Measurements from ENCODE around the gene RAB10.
"Not testable (repeated sequence)": the region's sequence is repeated elsewhere in the genome, so short reads cannot be mapped to it uniquely, and the experiment has no call there.

RAB10 gene

DNA sequence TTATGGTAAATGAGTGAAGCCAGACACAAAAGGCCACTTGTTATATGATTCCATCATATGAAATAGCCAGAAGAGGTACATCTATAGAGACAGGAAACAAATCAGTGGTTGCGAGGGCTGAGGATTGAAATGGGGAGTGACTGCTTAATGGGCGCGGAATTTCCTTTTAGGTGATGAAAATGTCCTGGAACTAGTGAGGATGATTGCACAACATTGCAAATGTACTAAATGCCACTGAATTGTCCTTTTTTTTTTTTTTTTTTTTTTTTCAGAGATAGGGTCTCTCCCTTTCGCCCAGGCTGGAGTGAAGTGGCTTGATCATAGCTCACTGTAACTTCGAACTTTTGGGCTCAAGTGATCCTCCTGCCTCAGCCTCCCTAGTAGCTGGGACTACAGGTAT, 123.7 kb downstream of the RAB10 start:
- DNase-seq (ENCODE audit: low spot score) = no peak

DNA sequence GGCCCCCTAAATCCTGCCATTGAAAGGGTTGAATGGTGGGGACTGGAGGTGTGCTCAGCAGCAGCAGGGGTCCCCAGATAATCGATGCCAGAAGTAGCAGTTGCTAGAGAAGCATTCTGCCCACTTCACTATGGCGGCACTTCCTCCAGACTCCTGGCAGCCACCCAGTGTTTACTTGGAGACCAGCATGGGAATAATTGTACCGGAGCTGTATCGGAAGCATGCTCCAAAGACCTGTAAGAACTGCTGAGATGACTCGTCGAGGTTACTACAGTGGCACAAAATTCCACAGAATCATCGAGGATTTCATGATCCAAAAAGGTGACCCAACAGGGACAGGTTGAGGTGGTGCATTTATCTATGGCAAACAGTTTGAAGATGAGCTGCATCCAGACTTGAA, 128.0 kb downstream of the RAB10 start:
- no peak for DNase-seq (ENCODE audit: low spot score)

DNA sequence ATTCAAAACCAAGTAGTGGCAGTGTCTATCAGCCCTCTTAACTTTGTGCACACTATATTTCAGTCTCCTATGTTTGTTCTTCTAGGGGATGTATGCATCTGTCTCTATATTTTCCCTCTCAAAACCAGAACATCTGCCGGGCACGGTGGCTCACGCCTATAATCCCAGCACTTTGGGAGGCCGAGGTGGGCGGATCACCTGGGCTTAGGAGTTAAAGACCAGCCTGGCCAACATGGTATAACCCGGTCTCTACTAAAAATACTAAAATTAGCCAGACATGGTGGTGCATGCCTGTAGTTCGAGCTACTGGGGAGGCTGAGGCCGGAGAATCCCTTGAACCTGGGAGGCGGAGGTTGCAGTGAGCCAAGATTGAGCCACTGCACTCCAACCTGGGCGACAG, 129.1 kb downstream of the RAB10 start:
- DNase-seq (ENCODE audit: low spot score) = no peak

DNA sequence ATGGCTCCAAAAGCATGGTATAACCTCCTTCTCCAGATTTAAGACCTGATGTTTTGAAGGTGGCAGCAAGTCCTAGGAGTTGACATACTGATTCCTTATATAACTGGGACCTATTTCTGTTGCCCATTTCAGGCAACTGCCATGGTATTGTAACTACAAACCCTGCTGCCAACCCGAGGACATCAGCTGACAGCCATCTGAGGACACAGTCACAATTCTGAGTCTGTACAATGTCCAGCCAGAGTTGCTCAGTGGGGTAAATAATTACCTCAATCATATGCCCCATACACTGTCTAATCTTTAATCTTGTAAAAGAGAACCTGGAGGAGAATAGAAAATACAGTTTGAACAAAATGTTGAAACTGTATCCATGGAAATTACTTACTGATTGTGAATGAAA, 130.3 kb downstream of the RAB10 start:
- no peak for DNase-seq (ENCODE audit: low spot score)

DNA sequence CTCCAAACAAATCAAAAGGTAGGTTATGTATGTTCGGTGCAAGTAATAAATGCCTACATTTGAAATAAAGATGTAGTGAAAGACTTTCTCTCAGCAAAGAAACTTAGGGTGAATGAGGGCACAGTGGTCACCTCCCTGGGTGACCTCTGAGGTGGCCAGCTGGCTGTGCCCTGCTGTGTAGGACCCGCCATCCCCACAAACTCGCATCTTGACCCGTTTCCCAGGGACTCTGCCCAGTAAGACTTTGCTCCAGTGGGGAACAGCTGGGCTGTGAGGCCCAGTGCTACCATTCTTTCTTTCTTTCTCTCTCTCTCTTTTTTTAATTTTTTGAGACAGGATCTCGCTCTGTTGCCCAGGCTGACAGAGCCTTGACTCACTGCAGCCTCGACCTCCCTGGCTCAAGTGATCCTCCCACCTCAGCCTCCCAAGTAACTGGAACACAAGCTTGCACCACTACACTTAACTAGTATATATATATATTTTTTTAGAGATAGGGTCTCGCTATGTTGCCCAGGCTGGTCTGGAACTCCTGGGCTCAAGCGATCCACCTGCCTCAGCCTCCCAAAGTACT, 130.8 kb downstream of the RAB10 start:
- DNase-seq (ENCODE audit: low spot score) = no peak

DNA sequence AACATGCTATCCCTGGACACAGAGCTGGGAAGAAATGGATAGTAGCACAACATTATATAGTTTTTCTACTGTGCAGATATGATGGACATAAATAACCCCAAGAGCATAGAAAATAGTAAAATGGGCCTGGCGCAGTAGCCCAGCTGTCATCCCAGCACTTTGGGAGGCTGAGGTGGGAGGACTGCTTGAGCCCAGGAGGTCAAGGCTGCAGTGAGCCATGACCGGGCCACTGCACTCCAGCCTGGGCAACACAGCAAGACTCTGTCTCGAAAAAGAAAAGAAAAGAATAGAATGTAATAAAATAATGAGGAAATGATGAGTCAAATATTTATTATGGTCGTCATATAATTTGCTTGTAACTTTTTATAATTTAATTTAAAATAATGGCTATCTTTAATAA, 131.5 kb downstream of the RAB10 start:
- DNase-seq (ENCODE audit: low spot score) = no peak

DNA sequence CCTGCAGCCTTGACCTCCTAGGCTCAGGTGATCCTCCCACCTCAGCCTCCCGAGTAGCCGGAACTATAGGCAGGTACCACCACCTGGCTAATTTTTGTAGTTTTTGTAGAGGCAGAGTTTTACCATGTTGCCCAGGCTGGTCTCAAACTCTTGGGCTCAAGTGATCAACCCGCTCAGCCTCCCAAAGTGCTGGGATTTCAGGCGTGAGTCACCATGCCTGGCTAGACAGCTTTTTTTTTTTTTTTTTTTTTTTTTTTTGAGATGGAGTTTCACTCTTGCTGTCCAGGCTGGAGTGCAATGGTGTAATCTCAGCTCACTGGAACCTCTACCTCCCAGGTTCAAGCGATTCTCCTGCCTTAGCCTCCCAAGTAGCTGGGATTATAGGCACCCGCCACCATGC, 132.7 kb downstream of the RAB10 start:
- DNase-seq (ENCODE audit: low spot score) = not testable (repeated sequence)

DNA sequence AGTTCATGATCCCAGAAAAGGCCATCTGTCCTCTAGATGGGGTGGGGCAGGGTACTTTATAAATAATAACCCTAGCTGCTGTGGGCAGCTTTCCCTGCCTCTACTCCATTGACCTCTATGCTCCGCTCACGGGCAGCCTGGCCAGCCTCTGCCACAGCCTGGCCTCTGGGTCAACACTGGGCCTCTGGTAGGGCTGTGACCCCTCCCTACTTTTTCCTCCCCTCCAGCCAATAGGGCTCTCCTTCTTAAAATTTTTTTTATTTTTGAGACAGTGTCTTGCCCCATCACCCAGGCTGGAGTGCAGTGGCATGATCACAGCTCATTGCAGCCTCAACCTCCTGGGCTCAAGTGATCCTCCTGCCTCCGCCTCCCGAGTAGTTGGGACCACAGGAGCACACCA, 134.9 kb downstream of the RAB10 start:
- DNase-seq (ENCODE audit: low spot score) = no peak

DNA sequence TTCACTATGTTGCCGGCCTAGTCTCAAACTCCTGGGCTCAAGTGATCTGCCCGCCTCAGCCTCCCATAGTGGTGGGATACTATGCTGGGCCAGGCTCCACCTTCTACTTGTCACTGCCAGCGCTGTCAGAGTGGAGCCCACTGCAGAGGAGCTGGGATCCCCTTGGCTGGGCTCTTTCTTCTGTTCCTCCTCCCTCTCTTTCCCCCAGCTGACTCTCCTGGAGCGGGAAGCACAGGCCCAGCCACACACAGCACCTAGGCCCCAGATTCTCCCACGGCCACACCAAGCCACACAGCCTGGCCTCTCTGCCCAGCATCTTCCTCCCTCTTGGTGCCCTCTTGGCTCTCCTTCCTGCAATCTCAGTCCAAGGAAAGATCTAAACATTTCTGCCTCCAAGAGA, 135.3 kb downstream of the RAB10 start:
- DNase-seq (ENCODE audit: low spot score) = no peak

DNA sequence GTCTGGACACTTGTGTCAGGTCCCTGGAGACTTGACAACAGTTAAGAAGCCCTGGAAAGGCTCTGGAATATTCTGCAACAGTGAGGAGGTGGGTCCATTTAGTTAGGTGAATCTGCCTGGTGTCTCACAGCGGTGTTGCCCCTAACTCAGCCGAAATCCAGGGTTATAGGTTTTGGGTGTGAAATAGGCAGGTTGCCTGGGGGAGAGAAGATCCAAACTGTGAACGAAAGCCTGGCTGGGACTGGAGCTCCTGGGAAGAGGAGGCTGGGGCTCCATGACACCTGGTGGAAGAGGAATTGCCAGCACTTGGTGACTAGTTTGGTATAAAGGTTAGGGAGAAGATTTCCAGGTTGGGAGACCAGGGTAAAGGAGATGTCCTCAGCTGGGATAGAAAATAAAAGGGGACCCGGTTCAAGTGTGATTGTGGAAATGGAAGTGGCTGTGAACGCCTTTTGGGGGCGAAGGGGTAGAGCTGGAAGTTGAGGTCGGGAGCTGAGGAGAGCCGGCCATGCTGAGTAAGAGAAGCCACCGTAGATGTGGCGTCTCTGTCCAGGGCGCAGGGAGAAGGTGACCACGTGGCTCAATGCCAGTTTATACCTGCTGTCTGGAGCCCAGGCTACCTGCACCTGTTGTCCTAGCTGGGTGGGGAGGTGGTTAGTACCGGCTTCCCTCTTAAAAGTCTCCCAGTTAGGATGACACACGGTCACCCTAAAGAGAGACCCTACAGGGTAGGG, 136.0 kb downstream of the RAB10 start:
- no peak for DNase-seq (ENCODE audit: low spot score)

DNA sequence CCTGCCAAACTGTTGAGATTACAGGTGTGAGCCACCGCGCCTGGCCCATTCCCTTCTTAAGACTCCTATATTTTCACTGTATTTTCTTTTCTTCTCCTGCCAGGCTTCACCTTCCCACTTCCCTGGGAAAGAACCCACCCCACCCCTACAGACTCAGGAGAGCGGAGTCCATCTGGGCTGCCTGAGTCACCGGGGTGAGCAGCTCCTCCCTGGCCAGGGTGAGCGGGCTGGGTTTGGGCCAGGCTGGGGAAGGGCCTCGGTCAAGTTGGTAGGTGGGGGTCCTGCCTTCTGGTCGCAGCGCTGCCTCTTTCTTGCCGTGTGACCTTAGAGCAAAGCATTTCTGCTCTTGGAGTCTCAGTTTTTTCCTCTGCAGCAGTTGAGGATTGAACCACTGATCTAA, 136.9 kb downstream of the RAB10 start:
- no peak for DNase-seq (ENCODE audit: low spot score)

DNA sequence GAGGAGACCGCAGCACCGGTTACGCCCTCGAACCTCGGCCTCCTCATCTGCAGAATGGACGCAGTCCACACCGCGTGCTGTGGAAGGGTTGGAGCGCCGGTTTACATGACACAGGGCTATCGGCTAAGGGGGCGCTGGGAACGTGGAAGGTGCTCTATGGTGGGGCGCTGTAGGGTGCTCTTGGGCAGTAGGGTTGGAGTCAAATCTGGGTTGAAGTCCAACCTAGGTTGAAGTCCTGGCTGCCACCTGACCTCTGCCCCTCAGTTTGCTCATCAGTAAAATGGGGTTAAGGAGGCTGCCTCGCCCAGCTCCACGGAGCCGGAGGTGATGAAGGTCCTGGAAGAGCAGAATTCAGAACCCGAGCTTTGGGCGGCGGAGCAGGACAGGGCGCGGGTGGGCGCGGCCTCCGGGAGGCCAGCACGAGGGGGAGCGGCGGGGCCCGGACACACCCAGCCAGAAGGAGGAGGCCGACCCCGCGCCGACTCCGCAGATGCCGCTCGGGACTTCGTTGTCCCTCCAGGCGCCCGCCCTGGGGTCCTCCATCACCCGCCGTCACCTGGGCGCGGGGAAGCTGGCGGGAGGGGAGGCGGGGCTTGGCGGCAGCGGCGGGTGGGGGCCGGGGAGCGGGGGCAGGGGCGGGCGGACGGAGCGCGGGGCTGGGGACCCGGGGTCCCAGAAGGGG, 138.4 kb downstream of the RAB10 start:
- peak; percentile 21 for DNase-seq (ENCODE audit: low spot score)

DNA sequence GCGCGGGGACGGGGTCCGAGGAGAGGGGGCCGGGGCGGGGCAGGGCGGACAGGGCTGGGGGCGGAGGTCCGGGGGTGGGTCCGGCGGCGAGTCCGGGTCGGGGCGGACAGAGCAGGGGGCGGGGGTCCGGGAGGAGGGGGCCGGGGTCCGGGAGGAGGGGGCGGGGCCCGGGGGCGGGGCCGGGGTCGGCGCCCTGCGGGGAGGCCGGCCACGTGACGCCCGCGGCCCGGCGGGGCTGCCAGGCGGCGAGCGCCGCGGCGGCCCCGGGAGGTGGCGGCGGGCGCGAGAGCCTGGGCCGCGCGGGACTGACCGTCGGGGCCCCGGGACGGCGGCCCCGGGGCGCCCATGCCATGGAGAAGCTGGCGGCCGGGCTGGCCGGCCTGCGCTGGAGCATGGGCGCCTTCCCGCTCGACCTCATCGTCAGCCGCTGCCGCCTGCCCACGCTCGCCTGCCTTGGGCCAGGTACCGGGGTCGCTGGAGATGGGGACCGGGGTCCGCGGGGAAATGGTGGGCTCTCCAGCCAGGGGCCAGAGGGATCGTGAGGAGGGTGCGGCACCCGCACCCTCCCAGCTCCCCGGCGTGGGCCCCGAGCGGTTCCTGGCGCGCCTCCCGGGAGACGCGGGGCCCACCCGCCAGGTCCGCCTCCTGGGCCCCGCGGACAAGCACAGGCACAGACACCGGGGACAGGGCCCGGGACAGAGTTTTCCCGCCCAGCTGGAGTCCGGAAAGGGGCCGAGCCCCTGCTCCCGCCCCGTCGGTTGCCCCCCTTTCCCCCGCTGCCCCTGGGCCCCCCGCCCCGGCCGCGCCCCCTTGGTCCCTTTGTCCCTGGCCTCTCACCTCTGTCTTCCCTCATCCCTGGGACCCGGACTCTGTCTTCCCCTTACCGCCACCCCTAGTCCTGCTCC, 139.2 kb downstream of the RAB10 start, which contains the start of gene GAREM2:
Gene GAREM2, plus strand, starts transcription at position 218 of the 905 bp plus-strand sequence. Its CDS starts 133 bp downstream, at position 351.
- DNase-seq (ENCODE audit: low spot score) = peak; percentile 63

DNA sequence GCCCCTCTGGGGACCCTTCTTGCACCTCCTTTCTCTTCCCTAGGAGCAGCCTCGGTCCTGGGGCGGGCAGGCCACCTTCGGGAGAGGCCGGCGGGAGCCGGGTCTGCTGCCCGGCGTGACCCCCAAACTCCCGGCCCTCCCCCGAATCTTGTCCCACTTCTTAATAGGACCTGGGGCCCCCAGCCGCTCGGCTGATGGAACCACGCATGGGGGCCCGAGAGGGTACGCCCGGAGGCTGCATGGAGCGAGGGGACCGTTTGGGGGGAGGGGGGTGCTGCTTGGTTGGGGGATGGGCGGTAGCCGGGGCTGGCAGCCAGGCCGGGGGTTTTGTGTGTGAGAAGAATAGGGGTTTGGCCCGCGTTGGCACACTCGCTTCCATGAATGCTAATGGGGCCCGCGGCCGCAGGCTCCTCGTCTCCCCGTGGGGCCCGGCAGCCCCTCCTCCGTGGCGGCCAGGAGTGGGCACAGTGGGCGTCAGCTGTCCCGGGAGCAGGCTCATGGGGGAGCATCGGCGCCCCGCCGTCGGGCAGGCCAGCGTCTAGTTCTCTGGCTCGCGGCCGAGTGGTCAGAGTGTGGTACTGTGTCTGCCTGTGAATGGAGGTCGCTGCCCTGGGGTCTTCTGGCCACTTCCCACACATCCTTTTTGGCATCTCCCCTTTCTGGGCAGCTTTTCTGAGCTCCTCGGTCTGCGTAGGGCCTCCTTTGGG, 140.0 kb downstream of the RAB10 start:
- peak; percentile 13 for DNase-seq (ENCODE audit: low spot score)

DNA sequence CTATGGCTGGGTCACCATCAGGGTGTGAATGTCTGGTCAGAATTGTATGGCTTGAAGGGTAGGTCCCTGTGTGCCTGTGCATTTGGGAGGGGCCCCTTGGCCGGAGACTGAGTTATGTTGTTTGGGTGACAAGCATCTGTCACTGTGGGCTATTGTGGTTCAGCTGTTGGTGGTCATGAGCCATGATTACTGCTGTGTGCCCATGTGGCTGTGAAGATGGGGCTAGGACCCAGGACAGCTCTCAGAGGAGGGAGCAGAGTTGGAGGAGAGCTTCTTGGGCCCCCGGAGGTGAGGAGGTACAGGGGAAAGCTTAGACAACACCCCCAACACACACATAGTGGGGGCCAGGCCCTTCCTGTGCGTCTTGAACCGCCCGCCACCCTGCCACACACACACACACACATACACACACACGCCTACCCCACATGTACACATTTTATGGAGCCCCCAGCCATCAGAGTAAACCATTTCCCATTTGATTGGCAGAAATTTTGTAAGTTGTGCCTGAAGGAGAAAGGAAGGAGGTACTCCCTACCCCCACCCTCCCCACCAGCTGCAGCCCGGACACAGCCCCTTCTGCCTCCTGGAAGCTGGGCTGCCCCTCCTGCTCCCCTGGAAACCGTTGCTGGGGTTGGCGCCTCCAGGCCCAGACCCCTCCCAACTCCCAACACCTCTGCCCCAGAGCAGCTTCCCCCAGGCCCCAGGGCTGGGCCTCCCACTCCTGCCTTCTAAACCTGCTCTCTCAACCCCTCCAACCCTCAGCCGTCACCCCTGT, 141.0 kb downstream of the RAB10 start:
- no peak for DNase-seq (ENCODE audit: low spot score)

DNA sequence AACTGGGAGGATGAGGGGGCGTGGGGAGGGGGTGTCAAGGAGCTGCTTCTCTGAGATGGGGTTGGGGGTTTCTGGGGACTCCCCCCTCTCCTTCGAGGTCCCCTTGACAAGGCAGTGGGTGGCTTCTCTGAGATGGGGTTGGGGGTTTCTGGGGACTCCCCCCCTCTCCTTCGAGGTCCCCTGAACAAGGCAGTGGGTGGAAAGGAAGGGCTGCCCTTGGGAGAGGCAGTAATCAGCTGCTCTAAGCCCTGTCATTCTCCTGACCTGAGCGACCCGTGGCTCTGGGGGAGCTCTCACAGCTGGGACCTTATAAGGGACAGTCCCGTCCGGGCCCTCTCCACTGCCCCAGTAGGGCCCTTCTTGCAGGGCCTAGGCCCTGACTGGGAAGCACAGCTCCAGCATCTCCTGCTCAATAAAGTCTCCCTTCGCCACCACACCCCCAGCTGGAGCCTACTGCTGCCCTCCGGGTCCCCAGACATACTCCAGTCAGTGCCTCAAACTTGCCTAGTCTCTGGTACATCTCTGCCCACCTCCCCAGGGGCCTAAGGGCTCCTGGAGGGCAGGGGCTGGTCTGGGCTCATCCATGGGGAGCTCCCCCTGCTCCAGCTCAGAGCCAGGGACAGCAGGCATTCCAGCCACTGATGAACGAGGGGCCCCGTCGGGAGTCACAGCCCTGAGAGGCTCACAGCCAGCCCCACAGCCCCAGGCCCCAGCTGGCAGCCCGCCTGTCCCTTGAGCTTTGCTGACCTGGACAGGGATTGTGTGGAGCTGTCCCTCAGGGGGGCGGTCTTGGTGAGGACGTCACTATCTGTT, 141.8 kb downstream of the RAB10 start:
- DNase-seq (ENCODE audit: low spot score) = no peak

DNA sequence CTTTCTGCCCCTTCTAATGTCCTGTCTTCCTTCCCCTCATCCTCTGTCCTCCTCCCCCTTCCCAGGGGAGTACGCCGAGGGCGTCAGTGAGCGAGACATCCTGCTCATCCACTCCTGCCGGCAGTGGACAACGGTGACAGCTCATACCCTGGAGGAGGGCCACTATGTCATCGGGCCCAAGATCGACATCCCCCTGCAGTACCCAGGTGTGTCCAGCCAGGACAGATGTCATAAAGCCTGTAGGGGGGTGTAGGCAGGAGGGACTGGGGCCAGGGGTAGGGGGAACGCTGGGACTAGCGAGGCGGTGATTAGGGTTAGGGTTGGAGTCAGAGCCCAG, 142.4 kb downstream of the RAB10 start:
- no peak for DNase-seq (ENCODE audit: low spot score)

DNA sequence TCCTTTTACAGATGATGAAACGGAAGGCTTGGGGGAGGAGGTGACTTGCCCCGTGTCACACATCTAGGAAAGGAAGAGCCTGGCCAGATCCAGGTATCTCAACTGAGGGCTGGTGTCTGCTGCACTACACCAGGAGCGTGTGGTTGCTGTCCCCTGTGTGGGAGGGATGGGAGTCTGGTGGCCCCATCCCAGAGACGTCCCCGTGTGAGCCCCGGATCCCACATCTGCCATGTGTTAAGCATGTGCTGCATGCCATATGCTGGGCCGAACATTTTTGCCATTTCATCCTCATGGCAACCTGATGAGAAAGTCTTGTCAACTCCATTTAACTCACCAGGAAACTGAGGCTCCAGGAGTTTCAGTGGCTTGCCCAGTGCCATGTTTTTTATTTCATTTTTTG, 143.2 kb downstream of the RAB10 start:
- DNase-seq (ENCODE audit: low spot score) = no peak

DNA sequence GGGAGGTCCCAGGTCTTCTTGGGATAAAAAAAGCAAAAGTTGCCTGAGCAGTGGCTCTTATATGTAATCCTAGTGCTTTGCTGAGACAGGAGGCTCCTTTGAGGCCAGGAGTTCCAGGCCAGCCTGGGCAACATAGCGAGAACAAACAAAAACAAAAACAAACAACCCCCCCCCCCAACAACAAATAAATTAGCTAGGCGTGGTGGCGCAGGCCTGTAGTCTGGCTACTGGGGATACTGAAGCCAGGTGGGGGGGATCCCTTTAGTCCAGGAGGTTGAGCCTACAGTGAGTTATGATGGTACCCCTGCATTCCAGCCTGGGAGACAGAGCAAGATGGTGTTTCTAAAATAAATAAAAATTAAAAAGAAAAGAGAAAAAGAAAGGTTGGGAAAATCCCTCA, 144.4 kb downstream of the RAB10 start:
- DNase-seq (ENCODE audit: low spot score) = no peak

DNA sequence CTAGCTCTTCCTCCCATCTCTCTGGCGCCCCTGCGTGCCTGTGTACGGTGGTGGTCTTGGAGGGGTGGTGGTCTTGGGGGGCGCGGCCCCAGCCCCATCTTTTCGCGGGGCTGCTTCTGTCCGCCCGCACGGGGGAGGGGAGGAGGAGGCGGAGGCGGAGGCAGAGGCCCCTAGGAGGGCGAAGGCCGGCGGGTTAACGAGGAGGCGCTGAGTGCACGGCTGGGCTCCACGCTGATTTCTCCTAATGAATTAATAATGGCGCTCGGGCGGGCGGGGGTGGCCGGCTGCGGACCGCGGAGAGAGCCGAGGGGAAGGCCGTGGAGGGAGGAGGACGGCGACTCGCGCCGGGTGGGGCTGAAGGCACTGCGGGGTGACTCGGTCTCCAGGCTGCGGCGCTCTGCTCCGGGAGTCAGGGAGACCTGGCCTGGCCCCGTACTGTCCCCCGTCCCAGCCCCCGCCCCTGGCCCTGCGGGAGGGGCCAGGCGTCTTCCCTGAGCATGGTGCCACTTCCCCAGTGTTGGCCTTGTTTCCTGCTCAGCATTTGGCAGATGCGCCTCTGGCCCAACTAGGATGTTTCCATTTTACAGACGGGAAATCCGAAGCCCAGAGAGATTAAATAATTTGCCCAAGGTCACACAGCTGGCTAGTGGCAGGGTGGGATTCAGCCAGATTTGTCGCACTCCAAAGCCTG, 145.0 kb downstream of the RAB10 start:
- DNase-seq (ENCODE audit: low spot score) = peak; percentile 72
